Hematopoietic multipotent progenitor cell treated with erythropoietin and hydrocortisone succinate and interleukin-3 and kit ligand, for 15 days (in vitro differentiated cells): ENCODE results near the gene CNTNAP5.

ENCODE experiments used
- DNase-seq: peaks from one replicate; pipeline ENCODE4 v3.0.0-alpha.2; 2015; ENCODE audit warnings: low spot score

Gene CNTNAP5

GRCh38 chr2:124437811-124438210, 412.7 kb downstream of the CNTNAP5 start:
- no peak for DNase-seq

GRCh38 chr2:124450481-124450880, 425.4 kb downstream of the CNTNAP5 start:
- DNase-seq, result no peak

- no peak for DNase-seq
These were observed 451.2 kb downstream of the CNTNAP5 start for GRCh38 chr2:124476291-124476690.

GRCh38 chr2:124478761-124479160, 453.7 kb downstream of the CNTNAP5 start:
- no peak for DNase-seq

- no peak for DNase-seq
These were observed 455.9 kb downstream of the CNTNAP5 start for GRCh38 chr2:124480958-124481357.

- DNase-seq, result no peak
These were observed 457.0 kb downstream of the CNTNAP5 start for GRCh38 chr2:124482044-124482443.

- DNase-seq, result no peak
These were observed 457.5 kb downstream of the CNTNAP5 start for GRCh38 chr2:124482551-124482950.

- no peak for DNase-seq
These were observed 460.6 kb downstream of the CNTNAP5 start for GRCh38 chr2:124485659-124486058.

GRCh38 chr2:124489686-124490085, 464.6 kb downstream of the CNTNAP5 start:
- no peak for DNase-seq

- DNase-seq, result no peak
These were observed 476.6 kb downstream of the CNTNAP5 start for GRCh38 chr2:124501575-124502152.

GRCh38 chr2:124514236-124514635, 489.1 kb downstream of the CNTNAP5 start:
- no peak for DNase-seq

GRCh38 chr2:124520953-124521352, 495.9 kb downstream of the CNTNAP5 start:
- no peak for DNase-seq

GRCh38 chr2:124523096-124523495, 498.0 kb downstream of the CNTNAP5 start:
- no peak for DNase-seq

GRCh38 chr2:124524155-124524915, 499.2 kb downstream of the CNTNAP5 start:
- no peak for DNase-seq

- DNase-seq, result no peak
These were observed 501.1 kb downstream of the CNTNAP5 start for GRCh38 chr2:124526221-124526620.

- DNase-seq, result no peak
These were observed 505.1 kb downstream of the CNTNAP5 start for GRCh38 chr2:124530203-124530602.

- no peak for DNase-seq
These were observed 508.3 kb downstream of the CNTNAP5 start for GRCh38 chr2:124533226-124533954.

- no peak for DNase-seq
These were observed 508.9 kb downstream of the CNTNAP5 start for GRCh38 chr2:124534028-124534427.

- DNase-seq, result no peak
These were observed 510.7 kb downstream of the CNTNAP5 start for GRCh38 chr2:124535816-124536215.

- no peak for DNase-seq
These were observed 511.5 kb downstream of the CNTNAP5 start for GRCh38 chr2:124536591-124536990.

GRCh38 chr2:124538549-124538948, 513.5 kb downstream of the CNTNAP5 start:
- DNase-seq, result no peak

- no peak for DNase-seq
These were observed 515.7 kb downstream of the CNTNAP5 start for GRCh38 chr2:124540805-124541204.
